Upper lobe of left lung (tissue), 6 donors: Measurements from ENCODE around the gene MID1. TPM values are rescaled to one million over a fixed set of nuclear protein-coding genes. Genes with fewer than 3 reads are reported as not detected.

ENCODE experiments used
- ATAC-seq, 2 donors: fragments of 200-7000 bp; cut with Tn5 transposase; one replicate each; pipeline ENCODE4 v1.9.1; 2022; ENCODE audit warnings: mild to moderate bottlenecking in 2 of 2, moderate library complexity in 2 of 2; ENCODE audit not compliant: low FRiP score in 2 of 2
- DNase-seq, 2 donors: peaks; one replicate each; pipeline ENCODE4 v3.0.0-alpha.2; 2019 to 2020
- H3K27ac ChIP-seq, 4 donors: fragments of 200-600 bp; sonication (generic); one replicate each; pipeline ENCODE4 v1.5.1; 2016 to 2019
- H3K27me3 ChIP-seq, 4 donors: fragments of 200-600 bp; sonication (generic); one replicate each; pipeline ENCODE4 v1.5.1; 2017 to 2019
- H3K36me3 ChIP-seq, 4 donors: fragments of 200-600 bp; sonication (generic); one replicate each; pipeline ENCODE4 v1.5.1; 2016 to 2019
- H3K4me1 ChIP-seq, 4 donors: fragments of 200-600 bp; sonication (generic); one replicate each; pipeline ENCODE4 v1.5.1; 2018 to 2019
- H3K4me3 ChIP-seq, 4 donors: fragments of 200-600 bp; sonication (generic); one replicate each; pipeline ENCODE4 v1.5.1; 2017 to 2019; ENCODE audit warnings: mild to moderate bottlenecking in 2 of 4, moderate library complexity in 1 of 4
- H3K9me3 ChIP-seq, 4 donors: fragments of 200-600 bp; sonication (generic); one replicate each; pipeline ENCODE4 v1.5.1; 2018 to 2019
- EP300 ChIP-seq, 4 donors: sonication (generic); formaldehyde crosslinking; IDR thresholded peaks; one replicate each; pipeline ENCODE4 v1.5.1; 2017; ENCODE audit warnings: antibody characterized with exemption in 4 of 4, control low read depth in 2 of 4
- POLR2A ChIP-seq, 4 donors: fragments of 450-650 bp; IDR thresholded peaks; one replicate each; pipeline ENCODE4 v1.5.1; 2016 to 2017; ENCODE audit warnings: antibody characterized with exemption in 4 of 4, mild to moderate bottlenecking in 2 of 4
- POLR2AphosphoS5 ChIP-seq, 2 donors: sonication (generic); formaldehyde crosslinking; IDR thresholded peaks; one replicate each; pipeline ENCODE4 v1.5.1; 2017; ENCODE audit warnings: antibody characterized with exemption in 2 of 2
- WGBS, 2 donors: methylation state at CpG; one replicate each; pipeline ENCODE4 v1.1.5; 2017 to 2018; 5-methylcytosine and 5-hydroxymethylcytosine counted together
- total RNA-seq, 6 donors: library from RNA; depleted of rRNA in 4 of 6; stranded (reverse); fragments of >200 nt in 4 of 6; gene quantifications; one replicate each; pipeline versions ENCODE4 v1.1.0 to v1.2.1, GENCODE V29; 2016 to 2021
- TF ChIP-seq, protein P1 (sequence below), 6 experiments: fragments of 450-650 bp in 4 of 6; fragments of 200-600 bp in 2 of 6; sonication (generic) in 2 of 6; IDR thresholded peaks; one replicate each; pipeline ENCODE4 v1.5.1; 2016 to 2019; ENCODE audit warnings: antibody characterized with exemption in 6 of 6
- donor health status: DM: no; HTN: no; CAD: no; lungs with moderate emphysema.
- donor health status: DM: no; HTN: yes; CAD: no; lungs with severe emphysema.

The MID1 gene
- total RNA-seq, 6 donors from 2014 or later: 17.2 to 36.7 (median 25.6) TPM

DNA sequence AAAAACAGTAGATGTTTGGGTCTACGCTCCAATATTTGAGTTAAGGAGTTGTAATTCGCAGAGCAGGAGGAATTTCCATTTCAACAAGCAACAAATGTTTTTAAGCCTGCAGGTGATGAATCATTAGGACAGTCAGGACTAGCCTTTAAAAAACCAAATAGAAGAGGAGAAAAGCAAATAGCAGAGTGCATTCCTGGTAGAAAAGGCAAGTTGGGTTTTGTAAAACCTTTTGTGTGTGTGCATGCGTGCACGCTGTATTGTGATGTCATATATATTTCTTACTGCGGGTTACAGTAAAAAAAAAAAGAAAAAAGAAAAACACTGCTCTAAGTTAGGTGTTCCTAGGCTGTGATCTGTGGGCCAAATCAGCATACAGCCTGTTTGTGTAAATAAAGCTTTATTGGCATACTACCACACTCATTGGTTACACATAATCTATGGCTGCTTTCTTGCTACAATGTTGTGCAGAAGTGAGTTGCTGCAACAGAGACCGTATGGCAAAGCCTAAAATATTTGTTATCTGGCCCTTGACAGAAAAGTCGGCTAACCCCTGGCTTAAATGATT is 135.6 kb downstream of the MID1 start:
- TF ChIP-seq POLR2A (IDR thresholded peaks at IDR 0.05): no peak
- 79 to 84% methylated on average over 6 to 7 of the region's 7 CpGs for WGBS, 2 donors
- H3K4me3 ChIP-seq: no peak overlapping the region
- H3K27ac ChIP-seq: no peak overlapping the region
- ATAC-seq (no peak), DNase-seq (no peak)
- peaks cover 0 to 9% (median 0%) of the 10 kb centered on the region in 4 donors for H3K4me1 ChIP-seq
- H3K36me3 ChIP-seq: no peaks in the 10 kb centered on the region
- no peaks in the 10 kb centered on the region for H3K9me3 ChIP-seq
- no peaks in the 10 kb centered on the region for H3K27me3 ChIP-seq

DNA sequence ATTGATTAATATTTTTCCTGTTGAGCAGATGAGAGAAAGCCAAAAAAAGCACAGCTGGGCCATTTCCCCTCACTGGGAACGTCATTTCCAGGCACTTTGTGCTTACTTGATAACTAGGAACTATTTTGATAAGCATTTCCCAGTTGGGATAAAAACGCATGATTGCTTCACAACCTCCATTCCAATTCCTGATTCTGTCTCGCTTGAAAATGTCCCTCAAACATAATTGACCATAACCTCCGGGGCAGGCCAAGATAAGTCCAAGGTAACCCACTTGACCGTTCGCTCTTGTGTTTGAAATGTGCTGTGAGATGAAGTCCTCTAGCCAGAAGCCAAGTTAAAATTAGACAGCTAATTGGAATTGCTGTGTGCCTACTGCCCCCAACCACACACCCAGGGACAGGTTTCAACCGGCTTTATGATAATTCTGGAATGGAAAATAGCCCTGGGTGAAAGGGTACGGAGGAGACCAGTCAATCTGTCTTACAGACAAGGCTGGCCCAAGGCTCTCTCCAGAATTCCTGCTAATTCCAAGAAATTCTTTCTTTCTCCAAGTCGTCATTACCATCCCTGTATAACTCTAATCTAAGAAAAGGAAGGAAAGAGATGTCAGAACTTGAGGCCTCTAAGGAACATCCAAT is 137.1 kb downstream of the MID1 start:
- Histone ChIP-seq H3K4me3 (no peak overlapping the region), H3K4me1 (peaks cover 0 to 9% (median 0%) of the 10 kb centered on the region in 4 donors), H3K27me3 (no peaks in the 10 kb centered on the region), H3K36me3 (no peaks in the 10 kb centered on the region), H3K27ac (peak overlapping the region; percentile 60 to 67 (median 67)), H3K9me3 (no peaks in the 10 kb centered on the region)
- TF ChIP-seq POLR2AphosphoS5 (IDR thresholded peaks at IDR 0.05) (peak in 1 of 2 donors; percentile 42), EP300 (IDR thresholded peaks at IDR 0.05) (peak in 3 of 4 donors; percentile 20 to 70 (median 36)), POLR2A (IDR thresholded peaks at IDR 0.05) (no peak)
- TF ChIP-seq, protein P1, sequence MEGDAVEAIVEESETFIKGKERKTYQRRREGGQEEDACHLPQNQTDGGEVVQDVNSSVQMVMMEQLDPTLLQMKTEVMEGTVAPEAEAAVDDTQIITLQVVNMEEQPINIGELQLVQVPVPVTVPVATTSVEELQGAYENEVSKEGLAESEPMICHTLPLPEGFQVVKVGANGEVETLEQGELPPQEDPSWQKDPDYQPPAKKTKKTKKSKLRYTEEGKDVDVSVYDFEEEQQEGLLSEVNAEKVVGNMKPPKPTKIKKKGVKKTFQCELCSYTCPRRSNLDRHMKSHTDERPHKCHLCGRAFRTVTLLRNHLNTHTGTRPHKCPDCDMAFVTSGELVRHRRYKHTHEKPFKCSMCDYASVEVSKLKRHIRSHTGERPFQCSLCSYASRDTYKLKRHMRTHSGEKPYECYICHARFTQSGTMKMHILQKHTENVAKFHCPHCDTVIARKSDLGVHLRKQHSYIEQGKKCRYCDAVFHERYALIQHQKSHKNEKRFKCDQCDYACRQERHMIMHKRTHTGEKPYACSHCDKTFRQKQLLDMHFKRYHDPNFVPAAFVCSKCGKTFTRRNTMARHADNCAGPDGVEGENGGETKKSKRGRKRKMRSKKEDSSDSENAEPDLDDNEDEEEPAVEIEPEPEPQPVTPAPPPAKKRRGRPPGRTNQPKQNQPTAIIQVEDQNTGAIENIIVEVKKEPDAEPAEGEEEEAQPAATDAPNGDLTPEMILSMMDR (IDR thresholded peaks at IDR 0.05): no peak
- no peak for DNase-seq
- ATAC-seq: no peak
- 39 to 47% methylated on average over 9 of the region's 9 CpGs for WGBS, 2 donors

DNA sequence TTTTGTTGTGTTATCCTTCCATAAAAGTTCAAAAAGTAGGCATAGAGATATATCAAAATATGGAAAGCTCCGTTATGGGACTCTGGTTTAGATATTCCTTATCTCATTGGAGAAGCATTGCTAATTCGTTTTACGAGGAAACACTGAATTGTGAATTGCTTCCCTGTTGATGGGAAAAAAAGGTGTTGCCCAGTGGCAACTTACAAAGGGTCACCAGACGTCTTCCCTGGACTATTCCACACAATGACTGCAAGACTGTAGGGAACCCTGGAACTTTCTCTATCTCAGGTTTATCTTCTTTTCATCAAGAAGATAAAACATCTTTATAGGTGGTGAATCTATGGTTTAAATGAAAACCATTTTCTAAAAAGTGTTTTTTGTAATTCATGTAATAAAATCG is 137.7 kb downstream of the MID1 start:
- no peak overlapping the region for H3K4me3 ChIP-seq
- 57 to 74% methylated on average over 5 of the region's 5 CpGs for WGBS, 2 donors
- TF ChIP-seq EP300 (IDR thresholded peaks at IDR 0.05) (no peak), POLR2AphosphoS5 (IDR thresholded peaks at IDR 0.05) (no peak)
- TF ChIP-seq, protein P1 (IDR thresholded peaks at IDR 0.05): no peak
- H3K36me3 ChIP-seq: no peaks in the 10 kb centered on the region
- no peak for ATAC-seq
- no peaks in the 10 kb centered on the region for H3K27me3 ChIP-seq
- H3K4me1 ChIP-seq: peaks cover 0 to 9% (median 0%) of the 10 kb centered on the region in 4 donors
- H3K9me3 ChIP-seq: no peaks in the 10 kb centered on the region
- H3K27ac ChIP-seq: peak overlapping the region; percentile 35 to 67 (median 64)
- DNase-seq: no peak

DNA sequence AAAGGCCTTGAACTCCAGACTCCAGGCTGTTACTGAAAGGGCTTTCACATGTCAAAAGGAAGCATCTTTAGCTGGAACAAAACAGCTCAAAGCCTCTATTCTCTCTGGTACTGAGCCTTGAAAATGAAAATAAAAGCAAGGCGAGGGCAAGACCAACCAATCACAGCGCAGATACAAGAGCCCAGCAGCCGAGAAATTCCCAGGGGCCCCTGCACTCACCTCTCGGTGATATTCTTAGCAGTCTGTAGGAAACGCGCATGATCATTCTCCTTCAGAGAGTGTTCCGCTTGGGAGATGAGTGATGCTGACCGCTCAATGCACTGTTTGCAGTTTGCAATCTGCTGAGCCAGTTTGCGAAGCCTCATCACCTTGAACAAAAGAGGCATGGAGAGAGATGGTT is 138.1 kb downstream of the MID1 start:
- DNase-seq: no peak
- no peak for ATAC-seq
- Histone ChIP-seq H3K36me3 (no peaks in the 10 kb centered on the region), H3K27ac (peak overlapping the region in 1 of 4 donors; percentile 67), H3K27me3 (no peaks in the 10 kb centered on the region), H3K4me3 (no peak overlapping the region), H3K4me1 (peaks cover 0 to 9% (median 0%) of the 10 kb centered on the region in 4 donors), H3K9me3 (no peaks in the 10 kb centered on the region)
- TF ChIP-seq POLR2A (IDR thresholded peaks at IDR 0.05) (no peak), POLR2AphosphoS5 (IDR thresholded peaks at IDR 0.05) (no peak), EP300 (IDR thresholded peaks at IDR 0.05) (no peak)
- TF ChIP-seq, protein P1 (IDR thresholded peaks at IDR 0.05): no peak
- 82 to 100% methylated on average over 1 to 9 of the region's 9 CpGs for WGBS, 2 donors

DNA sequence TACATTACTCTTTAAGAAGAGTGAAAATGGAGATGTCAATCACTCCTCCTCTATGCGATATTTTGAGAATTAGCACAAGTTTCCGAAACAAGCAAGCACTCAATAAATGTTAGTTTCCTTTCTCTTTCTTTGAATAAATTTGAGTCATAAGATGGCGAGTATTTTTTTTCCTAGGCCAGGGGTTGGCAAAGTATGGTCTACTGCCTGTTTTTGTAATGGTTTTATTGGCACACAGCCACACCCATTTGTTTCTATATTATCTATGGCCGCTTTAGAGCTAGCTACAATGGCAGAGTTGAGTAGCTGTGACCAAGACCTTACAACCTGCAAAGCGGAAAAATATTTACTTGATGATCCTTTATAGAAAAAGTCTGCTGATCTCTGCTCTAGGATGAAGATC is 139.5 kb downstream of the MID1 start:
- Histone ChIP-seq H3K4me1 (peaks cover 0 to 4% (median 0%) of the 10 kb centered on the region in 4 donors), H3K9me3 (no peaks in the 10 kb centered on the region), H3K4me3 (no peak overlapping the region), H3K27ac (no peak overlapping the region), H3K27me3 (no peaks in the 10 kb centered on the region), H3K36me3 (no peaks in the 10 kb centered on the region)
- ATAC-seq: no peak
- TF ChIP-seq POLR2A (IDR thresholded peaks at IDR 0.05): no peak
- TF ChIP-seq, protein P1 (IDR thresholded peaks at IDR 0.05): no peak
- no peak for TF ChIP-seq EP300 (IDR thresholded peaks at IDR 0.05)
- no peak for TF ChIP-seq POLR2AphosphoS5 (IDR thresholded peaks at IDR 0.05)
- WGBS, 2 donors: 82 to 97% methylated on average over 5 of the region's 5 CpGs
- DNase-seq: no peak
